BLaER1 treated with 17β-estradiol and CSF1 and Interleukin-3, amounts not matched to agents 10 nM and 100 nM (cell line): ENCODE results near the gene LGALS7.

Experiments
- H3K27ac ChIP-seq, 11 experiments: shearing (Covaris generic); formaldehyde crosslinking; 2 replicates each; pipeline ENCODE4 v1.8.1; 2022
- H3K27me3 ChIP-seq, 11 experiments: shearing (Covaris generic); formaldehyde crosslinking; 2 replicates each; pipeline ENCODE4 v1.8.1; 2022
- H3K36me3 ChIP-seq, 11 experiments: shearing (Covaris generic); formaldehyde crosslinking; 2 replicates each; pipeline ENCODE4 v1.8.1; 2022
- H3K4me1 ChIP-seq, 10 experiments: shearing (Covaris generic); formaldehyde crosslinking; 2 replicates each; pipeline ENCODE4 v1.8.1; 2022
- H3K4me2 ChIP-seq, 11 experiments: shearing (Covaris generic); formaldehyde crosslinking; 2 replicates each; pipeline ENCODE4 v1.8.1; 2022
- H3K4me3 ChIP-seq, 10 experiments: shearing (Covaris generic); formaldehyde crosslinking; 2 replicates each; pipeline ENCODE4 v1.8.1; 2022
- H3K9ac ChIP-seq, 11 experiments: shearing (Covaris generic); formaldehyde crosslinking; 2 replicates each; pipeline ENCODE4 v1.8.1; 2022
- H3K9me3 ChIP-seq, 11 experiments: shearing (Covaris generic); formaldehyde crosslinking; replicated peaks in 1 of 11; 2 replicates each; pipeline ENCODE4 v1.8.1; 2022
- H4K20me1 ChIP-seq, 11 experiments: shearing (Covaris generic); formaldehyde crosslinking; 2 replicates each; pipeline ENCODE4 v1.8.1; 2022
- Cebpa-rat ChIP-seq, 11 experiments: shearing (Covaris generic); IDR thresholded peaks; 2 replicates each; pipeline ENCODE4 v1.8.1; 2022

The LGALS7 gene

DNA sequence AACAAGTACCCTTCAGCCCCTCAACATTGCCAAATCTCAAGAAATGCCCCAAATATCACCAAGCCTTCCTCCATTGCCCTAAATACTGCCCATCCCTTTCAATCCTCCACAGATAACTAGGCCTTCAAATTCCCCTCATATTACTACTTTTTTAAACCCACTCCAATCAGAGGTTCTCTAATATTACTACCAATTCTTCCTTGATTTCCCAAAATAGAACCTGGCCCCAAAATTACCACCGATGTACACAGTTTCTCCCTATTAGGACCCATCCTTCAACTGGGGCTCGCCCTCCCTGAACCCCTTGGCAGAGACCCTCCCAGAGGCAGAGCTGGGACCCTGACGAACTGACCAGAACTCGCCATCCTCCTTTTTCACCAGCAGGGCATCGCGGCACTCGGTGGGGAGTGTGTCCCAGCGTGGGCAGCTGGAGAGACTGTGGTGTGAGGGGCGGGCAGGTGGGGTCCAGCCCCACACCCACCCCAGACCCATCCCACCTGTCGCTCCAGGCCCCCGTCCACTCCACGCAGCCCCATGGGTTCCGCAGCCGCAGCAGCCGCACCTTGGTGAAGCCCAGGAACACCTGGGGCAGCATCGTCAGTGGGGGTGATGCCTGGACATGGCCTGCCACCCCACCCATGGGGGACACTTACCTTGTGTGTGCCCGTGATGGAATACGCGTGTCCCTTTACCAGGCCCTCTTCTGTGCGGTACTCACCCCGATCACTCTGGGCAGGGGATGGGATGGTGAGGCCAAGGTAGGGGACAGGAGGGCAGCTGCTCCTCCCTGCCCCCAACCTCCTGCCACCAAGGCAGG is 35.2 kb downstream of the LGALS7 start:
- Histone ChIP-seq H3K4me1 (peaks cover 26 to 41% (median 38%) of the 10 kb centered on the region in 10 experiments), H4K20me1 (peaks cover 0 to 14% (median 0%) of the 10 kb centered on the region in 11 experiments; a peak in 4 of 22 replicates), H3K9ac (peak overlapping the region in 6 of 11 experiments; percentile 56 to 75 (median 70); a peak in 9 of 22 replicates), H3K4me2 (peak overlapping the region in 10 of 11 experiments; percentile 74 to 91 (median 82); a peak in 20 of 22 replicates), H3K9me3 (no peaks in the 10 kb centered on the region), H3K4me3 (peak overlapping the region in 4 of 10 experiments; percentile 50 to 56 (median 52); a peak in 4 of 20 replicates), H3K27me3 (peaks cover 3 to 20% (median 18%) of the 10 kb centered on the region in 11 experiments; a peak in 20 of 22 replicates), H3K27ac (peak overlapping the region in 1 of 11 experiments; percentile 34; a peak in 2 of 22 replicates), H3K36me3 (no peaks in the 10 kb centered on the region)
- no peak for TF ChIP-seq Cebpa-rat (IDR thresholded peaks at IDR 0.05)

DNA sequence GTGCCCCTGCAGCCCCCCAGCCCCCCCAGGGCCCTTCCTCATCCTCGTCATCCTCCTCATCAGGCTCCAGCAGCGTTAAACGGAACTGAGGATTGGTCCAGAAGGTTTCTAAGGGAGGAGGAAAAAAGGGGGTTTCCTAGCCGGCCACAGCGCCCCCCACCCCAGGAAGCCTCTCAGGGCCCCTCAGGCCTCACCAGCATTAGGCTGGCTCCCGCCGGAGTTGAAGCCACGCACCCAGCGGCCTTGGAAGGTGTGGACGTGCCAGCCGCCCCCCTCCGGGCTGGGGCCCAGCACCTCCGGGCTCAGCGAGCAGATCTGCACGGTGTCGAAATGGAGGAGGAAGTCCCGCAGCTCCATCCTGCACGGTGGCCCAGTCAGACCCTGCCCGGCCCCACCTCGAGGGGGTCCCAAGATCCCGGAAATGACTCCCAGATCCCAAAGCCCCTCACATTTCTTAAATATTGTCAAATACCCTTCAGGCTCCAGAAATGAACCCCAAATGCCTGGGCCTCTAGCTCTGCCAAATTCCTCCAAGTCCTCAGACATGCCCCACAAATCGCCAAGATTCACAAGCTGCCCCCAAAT is 35.9 kb downstream of the LGALS7 start:
- no peak for TF ChIP-seq Cebpa-rat (IDR thresholded peaks at IDR 0.05)
- H3K4me2 ChIP-seq = peak overlapping the region; percentile 74 to 91 (median 81)
- peaks cover 3 to 20% (median 18%) of the 10 kb centered on the region in 11 experiments; a peak in 20 of 22 replicates for H3K27me3 ChIP-seq
- H3K27ac ChIP-seq = peak overlapping the region in 8 of 11 experiments; percentile 34 to 55 (median 48); a peak in 14 of 22 replicates
- H3K36me3 ChIP-seq = no peaks in the 10 kb centered on the region
- no peaks in the 10 kb centered on the region for H3K9me3 ChIP-seq
- peaks cover 0 to 14% (median 0%) of the 10 kb centered on the region in 11 experiments; a peak in 4 of 22 replicates for H4K20me1 ChIP-seq
- peak overlapping the region in 9 of 10 experiments; percentile 36 to 65 (median 50); a peak in 17 of 20 replicates for H3K4me3 ChIP-seq
- H3K9ac ChIP-seq = peak overlapping the region in 10 of 11 experiments; percentile 48 to 75 (median 67); a peak in 16 of 22 replicates
- H3K4me1 ChIP-seq = peaks cover 26 to 45% (median 38%) of the 10 kb centered on the region in 10 experiments

DNA sequence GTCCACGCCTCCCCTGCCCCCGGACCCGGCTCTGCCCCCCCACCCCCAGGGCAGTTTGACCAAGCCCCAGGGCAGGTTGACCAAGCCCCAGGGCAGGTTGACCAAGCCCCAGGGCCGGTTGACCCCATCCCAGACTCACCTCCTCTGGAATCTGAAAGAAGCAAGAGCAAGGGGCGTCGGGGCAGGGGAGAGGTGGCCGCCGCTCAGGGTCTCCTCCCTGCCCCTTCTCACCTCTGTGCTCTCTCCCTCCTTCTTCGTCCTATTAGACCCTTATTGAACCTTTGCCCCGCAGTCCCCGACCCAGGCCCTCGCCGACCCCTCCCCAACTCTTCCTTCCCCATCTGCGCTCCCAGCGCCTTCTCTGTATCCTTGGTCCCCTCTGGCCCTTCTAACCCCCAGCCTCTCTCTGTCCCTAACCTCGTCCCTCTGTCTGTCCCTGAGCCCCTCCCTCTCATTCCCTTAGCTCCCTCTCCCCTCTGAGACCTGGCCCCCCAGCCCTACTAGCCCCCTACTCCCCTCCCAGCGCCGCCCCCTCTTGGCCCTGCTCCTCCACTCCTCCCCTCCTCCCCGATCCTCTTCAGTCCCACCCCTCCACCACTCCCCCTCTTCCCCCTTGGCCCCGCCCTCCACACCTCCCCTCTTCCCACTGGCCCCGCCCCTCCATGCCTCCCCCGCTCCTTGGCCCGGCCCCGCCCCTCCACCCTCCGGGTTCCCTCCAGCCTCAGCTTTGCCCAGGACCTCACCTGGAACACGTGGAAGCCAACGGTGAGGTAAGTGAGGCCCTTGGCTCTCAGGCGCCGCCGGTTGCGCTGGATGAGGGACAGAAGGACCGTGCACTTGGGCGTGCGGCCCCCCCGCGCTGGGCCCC is 36.7 kb downstream of the LGALS7 start:
- Histone ChIP-seq H4K20me1 (peaks cover 0 to 14% (median 0%) of the 10 kb centered on the region in 11 experiments; a peak in 4 of 22 replicates), H3K9ac (peak overlapping the region in 9 of 11 experiments; percentile 39 to 75 (median 68); a peak in 11 of 22 replicates), H3K9me3 (no peaks in the 10 kb centered on the region), H3K27ac (peak overlapping the region in 1 of 11 experiments; percentile 46; a peak in 2 of 22 replicates), H3K4me1 (peaks cover 26 to 45% (median 38%) of the 10 kb centered on the region in 10 experiments), H3K27me3 (peaks cover 3 to 20% (median 18%) of the 10 kb centered on the region in 11 experiments; a peak in 20 of 22 replicates), H3K4me2 (peak overlapping the region; percentile 78 to 98 (median 90)), H3K36me3 (peaks cover 0 to 6% (median 3%) of the 10 kb centered on the region in 11 experiments; a peak in 10 of 22 replicates), H3K4me3 (peak overlapping the region; percentile 47 to 65 (median 52); a peak in 19 of 20 replicates)
- TF ChIP-seq Cebpa-rat (IDR thresholded peaks at IDR 0.05) = no peak

DNA sequence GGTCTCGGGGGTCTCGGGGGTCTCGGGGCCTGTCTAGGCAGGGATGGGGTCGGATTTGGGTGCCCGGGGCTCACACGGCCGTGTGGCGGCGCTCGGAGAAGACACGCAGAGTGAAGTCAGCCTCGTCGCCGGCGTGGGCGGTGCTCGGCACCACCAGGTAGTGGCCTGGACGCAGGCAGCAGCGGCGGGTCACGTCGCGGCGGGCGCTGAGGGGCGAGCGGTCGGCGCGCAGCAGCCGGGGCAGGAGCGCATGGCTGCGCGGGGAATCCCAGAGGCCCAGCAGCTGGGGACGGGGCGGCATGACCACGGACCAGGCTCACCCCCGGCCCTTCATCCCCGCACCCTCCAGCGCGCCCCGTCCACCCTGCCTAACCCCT is 37.3 kb downstream of the LGALS7 start:
- Histone ChIP-seq H3K9ac (peak overlapping the region in 10 of 11 experiments; percentile 36 to 71 (median 48); a peak in 10 of 22 replicates), H3K4me3 (peak overlapping the region; percentile 46 to 62 (median 52); a peak in 18 of 20 replicates), H3K27me3 (peaks cover 3 to 20% (median 18%) of the 10 kb centered on the region in 11 experiments; a peak in 20 of 22 replicates), H3K4me2 (peak overlapping the region; percentile 78 to 98 (median 89)), H3K4me1 (peaks cover 26 to 47% (median 38%) of the 10 kb centered on the region in 10 experiments), H3K9me3 (no peaks in the 10 kb centered on the region), H4K20me1 (peaks cover 0 to 14% (median 0%) of the 10 kb centered on the region in 11 experiments; a peak in 4 of 22 replicates), H3K27ac (peak overlapping the region in 3 of 11 experiments; percentile 34 to 50 (median 46); a peak in 5 of 22 replicates), H3K36me3 (peaks cover 2 to 12% (median 9%) of the 10 kb centered on the region in 11 experiments; a peak in 18 of 22 replicates)
- no peak for TF ChIP-seq Cebpa-rat (IDR thresholded peaks at IDR 0.05)

DNA sequence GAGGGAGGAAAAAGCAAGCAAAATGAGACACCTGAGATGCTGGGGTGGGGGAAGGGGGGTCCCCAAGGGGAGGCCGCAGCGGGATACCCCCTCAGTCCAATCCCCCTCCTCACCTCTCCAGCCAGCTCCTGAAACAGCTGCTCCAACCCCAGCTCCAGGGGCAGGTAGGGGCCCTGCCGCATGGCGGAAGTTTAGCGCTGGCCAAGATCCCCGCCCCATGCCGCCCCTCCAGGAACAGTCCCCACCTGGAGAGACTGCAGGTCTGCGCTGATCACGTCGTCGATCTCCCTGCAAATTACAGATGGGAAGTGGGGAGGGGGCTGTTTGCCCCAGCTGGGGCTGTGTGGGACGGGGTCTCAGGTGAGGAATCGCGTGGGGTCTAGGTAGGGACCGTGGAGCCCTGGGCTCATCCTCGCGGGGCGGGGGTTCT is 38.0 kb downstream of the LGALS7 start:
- Histone ChIP-seq H3K4me2 (peak overlapping the region; percentile 58 to 89 (median 74)), H3K4me3 (no peak overlapping the region), H3K27ac (peak overlapping the region in 6 of 11 experiments; percentile 19 to 74 (median 57); a peak in 7 of 22 replicates)

DNA sequence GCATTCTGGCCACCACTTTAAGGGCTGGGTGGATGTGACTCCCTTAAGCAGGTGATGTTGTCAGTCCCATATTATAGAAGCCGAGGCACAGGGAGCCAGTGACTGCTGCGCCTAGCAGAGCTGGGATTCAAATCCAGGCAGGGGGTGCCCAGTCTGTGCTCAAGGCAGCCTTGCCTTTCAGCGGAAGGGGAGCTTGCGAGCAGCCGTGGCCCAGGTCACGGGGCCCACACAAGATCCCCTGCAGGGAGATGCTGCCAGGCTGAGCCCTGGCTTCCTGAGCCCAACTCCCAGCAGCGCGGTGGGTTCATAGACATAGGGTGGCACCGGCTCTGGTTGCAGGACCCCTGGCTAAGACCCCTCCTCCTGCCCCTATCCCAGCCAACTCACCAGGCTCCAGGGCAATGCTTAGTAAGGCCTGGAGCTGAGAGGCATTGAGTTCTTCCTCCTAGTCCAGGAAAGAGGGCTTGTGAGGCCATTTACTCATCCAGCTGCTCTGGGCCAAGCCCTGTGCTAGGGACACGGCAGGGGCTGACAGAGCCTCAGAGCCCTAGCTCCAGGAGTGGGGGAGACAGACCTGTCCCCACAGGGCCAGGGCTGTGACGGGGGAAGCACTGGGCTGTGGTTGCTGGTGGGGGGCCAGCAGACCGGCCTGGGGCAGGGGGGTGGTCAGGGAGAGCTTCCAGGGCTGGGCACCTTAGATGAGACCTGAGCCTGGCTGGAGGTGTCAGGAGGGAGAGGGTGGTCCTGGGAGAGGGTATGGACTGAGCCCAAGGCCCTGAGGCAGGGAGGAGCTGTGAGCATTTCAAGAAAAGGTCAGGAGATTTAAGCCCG is 38.7 kb downstream of the LGALS7 start:
- peaks cover 0 to 14% (median 0%) of the 10 kb centered on the region in 11 experiments; a peak in 5 of 22 replicates for H4K20me1 ChIP-seq
- no peak for TF ChIP-seq Cebpa-rat (IDR thresholded peaks at IDR 0.05)
- H3K4me3 ChIP-seq = peak overlapping the region in 3 of 10 experiments; percentile 6 to 29 (median 16); a peak in 3 of 20 replicates
- peak overlapping the region in 10 of 11 experiments; percentile 14 to 55 (median 31); a peak in 15 of 22 replicates for H3K9ac ChIP-seq
- H3K9me3 ChIP-seq = no peaks in the 10 kb centered on the region
- H3K4me1 ChIP-seq = peaks cover 26 to 47% (median 38%) of the 10 kb centered on the region in 10 experiments
- peak overlapping the region in 9 of 11 experiments; percentile 19 to 74 (median 55); a peak in 15 of 22 replicates for H3K27ac ChIP-seq
- peak overlapping the region; percentile 58 to 89 (median 74) for H3K4me2 ChIP-seq
- peaks cover 3 to 20% (median 18%) of the 10 kb centered on the region in 11 experiments; a peak in 20 of 22 replicates for H3K27me3 ChIP-seq
- H3K36me3 ChIP-seq = peaks cover 9 to 25% (median 19%) of the 10 kb centered on the region in 11 experiments

More for the DNA sequence above, 38.0 kb downstream of the LGALS7 start:
- Histone ChIP-seq H3K9ac (peak overlapping the region in 8 of 11 experiments; percentile 25 to 55 (median 37); a peak in 9 of 22 replicates), H4K20me1 (peaks cover 0 to 14% (median 0%) of the 10 kb centered on the region in 11 experiments; a peak in 4 of 22 replicates), H3K27me3 (peaks cover 3 to 20% (median 18%) of the 10 kb centered on the region in 11 experiments; a peak in 20 of 22 replicates), H3K36me3 (peaks cover 9 to 19% (median 16%) of the 10 kb centered on the region in 11 experiments), H3K4me1 (peaks cover 26 to 47% (median 38%) of the 10 kb centered on the region in 10 experiments), H3K9me3 (no peaks in the 10 kb centered on the region)
- TF ChIP-seq Cebpa-rat (IDR thresholded peaks at IDR 0.05) = no peak

DNA sequence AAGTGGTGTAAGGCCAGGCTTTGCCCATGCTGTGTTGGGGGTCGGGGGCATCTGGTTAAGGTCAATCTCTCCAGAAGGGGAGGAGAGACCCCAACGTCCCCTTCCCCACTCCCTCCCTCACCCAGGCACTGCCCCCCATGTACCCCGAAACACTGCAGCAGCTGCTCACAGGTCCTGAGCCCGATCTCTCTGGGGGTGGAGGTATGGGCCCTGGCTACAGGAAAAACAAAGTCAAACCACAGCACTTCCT is 39.2 kb downstream of the LGALS7 start:
- Histone ChIP-seq H3K4me1 (peaks cover 26 to 47% (median 38%) of the 10 kb centered on the region in 10 experiments), H3K4me3 (peak overlapping the region in 2 of 10 experiments; percentile 6 to 29; a peak in 1 of 20 replicates), H4K20me1 (peaks cover 0 to 14% (median 0%) of the 10 kb centered on the region in 11 experiments; a peak in 5 of 22 replicates), H3K4me2 (peak overlapping the region; percentile 58 to 89 (median 74)), H3K27me3 (peaks cover 3 to 20% (median 18%) of the 10 kb centered on the region in 11 experiments; a peak in 20 of 22 replicates), H3K9me3 (no peaks in the 10 kb centered on the region), H3K9ac (peak overlapping the region in 10 of 11 experiments; percentile 14 to 55 (median 31); a peak in 11 of 22 replicates), H3K36me3 (peaks cover 9 to 29% (median 20%) of the 10 kb centered on the region in 11 experiments), H3K27ac (peak overlapping the region in 8 of 11 experiments; percentile 35 to 74 (median 56); a peak in 13 of 22 replicates)
- no peak for TF ChIP-seq Cebpa-rat (IDR thresholded peaks at IDR 0.05)
